SK-N-MC (cell line): ENCODE results near the gene RAB7A.
"Not testable (repeated sequence)": the region's sequence is repeated elsewhere in the genome, so short reads cannot be mapped to it uniquely, and the experiment has no call there.

Experiments used
- EZH2 ChIP-seq: fragments of 200-600 bp; sonication (generic); IDR thresholded peaks from one replicate; pipeline ENCODE4 v1.6.1; 2017; ENCODE audit warnings: antibody characterized with exemption
- FOXP2 ChIP-seq: optimal IDR thresholded peaks from 2 replicates; pipeline ENCODE3; 2011; ENCODE audit warnings: mild to moderate bottlenecking, moderate library complexity; ENCODE audit not compliant: insufficient read depth; ENCODE audit errors: extremely low read length, control extremely low read depth
- POLR2AphosphoS5 ChIP-seq: IDR thresholded peaks from 2 replicates; pipeline ENCODE4 v1.6.1; 2012; ENCODE audit warnings: mild to moderate bottlenecking, low read depth, low read length, borderline replicate concordance

DNA sequence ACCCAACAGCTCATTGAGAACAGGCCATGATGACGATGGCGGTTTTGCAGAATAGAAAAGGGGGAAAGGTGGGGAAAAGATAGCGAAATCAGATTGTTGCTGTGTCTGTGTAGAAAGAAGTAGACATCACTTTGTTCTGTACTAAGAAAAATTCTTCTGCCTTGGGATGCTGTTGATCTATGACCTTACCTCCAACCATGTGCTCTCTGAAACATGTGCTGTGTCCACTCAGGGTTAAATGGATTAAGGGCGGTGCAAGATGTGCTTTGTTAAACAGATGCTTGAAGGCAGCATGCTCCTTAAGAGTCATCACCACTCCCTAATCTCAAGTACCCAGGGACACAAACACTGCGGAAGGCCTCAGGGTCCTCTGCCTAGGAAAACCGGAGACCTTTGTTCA lies 47.6 kb downstream of the RAB7A start:
- not testable (repeated sequence) for TF ChIP-seq POLR2AphosphoS5, EZH2, FOXP2
